Parathyroid adenoma (tissue), 2 donors: ENCODE measurements around the gene MYOF.

Experiments used
- H2AFZ ChIP-seq: fragments of 300-600 bp; sonication (generic); one replicate; pipeline ENCODE4 v1.7.0; 2017; ENCODE audit warnings: antibody characterized with exemption, mild to moderate bottlenecking
- H3K27ac ChIP-seq: fragments of 300-600 bp; sonication (generic); one replicate; pipeline ENCODE4 v1.7.0; 2017
- H3K27me3 ChIP-seq: fragments of 300-600 bp; sonication (generic); one replicate; pipeline ENCODE4 v1.7.0; 2017; ENCODE audit warnings: low read length; ENCODE audit not compliant: control insufficient read depth, insufficient read depth
- H3K36me3 ChIP-seq: fragments of 300-600 bp; sonication (generic); one replicate; pipeline ENCODE4 v1.7.0; 2017; ENCODE audit warnings: low read length; ENCODE audit not compliant: control insufficient read depth, insufficient read depth
- H3K4me1 ChIP-seq: fragments of 300-600 bp; sonication (generic); one replicate; pipeline ENCODE4 v1.7.0; 2017; ENCODE audit warnings: control low read depth
- H3K4me2 ChIP-seq: fragments of 300-600 bp; sonication (generic); one replicate; pipeline ENCODE4 v1.7.0; 2017; ENCODE audit warnings: low read length
- H3K4me3 ChIP-seq: fragments of 300-600 bp; sonication (generic); one replicate; pipeline ENCODE4 v1.7.0; 2017; ENCODE audit warnings: low read depth, low read length
- H3K79me2 ChIP-seq: fragments of 300-600 bp; sonication (generic); one replicate; pipeline ENCODE4 v1.7.0; 2017; ENCODE audit warnings: control low read depth
- H3K9ac ChIP-seq: fragments of 300-600 bp; sonication (generic); one replicate; pipeline ENCODE4 v1.7.0; 2017; ENCODE audit warnings: mild to moderate bottlenecking
- H3K9me3 ChIP-seq: fragments of 300-600 bp; sonication (generic); one replicate; pipeline ENCODE4 v1.7.0; 2017; ENCODE audit warnings: low read length; ENCODE audit not compliant: control insufficient read depth
- TF ChIP-seq, protein P1 (sequence below): fragments of 300-600 bp; sonication (generic); IDR thresholded peaks from one replicate; pipeline ENCODE4 v1.7.0; 2017; ENCODE audit warnings: antibody characterized with exemption, mild to moderate bottlenecking
- donor health status: primary hyperparathyroidism.

Gene MYOF

DNA sequence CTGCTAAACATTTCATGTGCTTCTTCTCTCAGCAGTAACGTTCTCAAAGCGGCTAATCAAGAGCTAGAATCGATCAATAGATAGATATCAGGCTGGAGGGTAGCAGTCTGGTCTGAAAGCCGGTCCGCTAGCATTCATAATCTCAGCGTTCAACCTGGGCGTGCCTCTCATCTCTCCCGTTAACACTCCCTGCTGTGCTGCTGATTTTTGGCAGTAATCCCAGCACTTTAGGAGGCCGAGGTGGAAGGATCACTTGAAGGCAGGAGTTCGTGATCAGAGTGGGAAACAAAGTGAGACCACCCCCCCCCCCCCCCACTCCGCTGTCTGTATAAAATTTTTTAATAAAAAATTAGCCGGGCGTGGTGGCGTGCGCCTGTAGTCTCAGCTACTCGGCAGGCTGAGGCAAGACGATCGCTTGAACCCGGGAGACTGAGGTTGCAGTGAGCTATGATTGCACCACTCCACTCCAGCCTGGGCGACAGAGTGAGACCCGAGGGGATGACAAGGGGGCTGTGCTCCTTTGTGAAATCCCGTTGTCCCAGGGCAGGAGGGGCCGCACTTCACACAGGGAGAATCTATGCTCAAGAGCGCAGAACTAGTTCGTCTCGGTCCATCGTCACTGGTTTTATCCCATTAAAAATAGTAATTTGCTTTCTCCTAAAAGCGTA, 13.7 kb upstream of the MYOF start:
- no peaks in the 10 kb centered on the region for H3K79me2 ChIP-seq
- no peaks in the 10 kb centered on the region for H3K27me3 ChIP-seq
- no peaks in the 10 kb centered on the region for H3K9me3 ChIP-seq
- no peak overlapping the region for H3K27ac ChIP-seq
- peak overlapping the region; percentile 59 for H3K4me3 ChIP-seq
- TF ChIP-seq, protein P1, sequence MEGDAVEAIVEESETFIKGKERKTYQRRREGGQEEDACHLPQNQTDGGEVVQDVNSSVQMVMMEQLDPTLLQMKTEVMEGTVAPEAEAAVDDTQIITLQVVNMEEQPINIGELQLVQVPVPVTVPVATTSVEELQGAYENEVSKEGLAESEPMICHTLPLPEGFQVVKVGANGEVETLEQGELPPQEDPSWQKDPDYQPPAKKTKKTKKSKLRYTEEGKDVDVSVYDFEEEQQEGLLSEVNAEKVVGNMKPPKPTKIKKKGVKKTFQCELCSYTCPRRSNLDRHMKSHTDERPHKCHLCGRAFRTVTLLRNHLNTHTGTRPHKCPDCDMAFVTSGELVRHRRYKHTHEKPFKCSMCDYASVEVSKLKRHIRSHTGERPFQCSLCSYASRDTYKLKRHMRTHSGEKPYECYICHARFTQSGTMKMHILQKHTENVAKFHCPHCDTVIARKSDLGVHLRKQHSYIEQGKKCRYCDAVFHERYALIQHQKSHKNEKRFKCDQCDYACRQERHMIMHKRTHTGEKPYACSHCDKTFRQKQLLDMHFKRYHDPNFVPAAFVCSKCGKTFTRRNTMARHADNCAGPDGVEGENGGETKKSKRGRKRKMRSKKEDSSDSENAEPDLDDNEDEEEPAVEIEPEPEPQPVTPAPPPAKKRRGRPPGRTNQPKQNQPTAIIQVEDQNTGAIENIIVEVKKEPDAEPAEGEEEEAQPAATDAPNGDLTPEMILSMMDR, result no peak
- H2AFZ ChIP-seq, result peak overlapping the region; percentile 84
- no peak overlapping the region for H3K9ac ChIP-seq
- H3K36me3 ChIP-seq, result no peaks in the 10 kb centered on the region
- H3K4me1 ChIP-seq, result peaks cover 2% of the 10 kb centered on the region
- peak overlapping the region; percentile 72 for H3K4me2 ChIP-seq

DNA sequence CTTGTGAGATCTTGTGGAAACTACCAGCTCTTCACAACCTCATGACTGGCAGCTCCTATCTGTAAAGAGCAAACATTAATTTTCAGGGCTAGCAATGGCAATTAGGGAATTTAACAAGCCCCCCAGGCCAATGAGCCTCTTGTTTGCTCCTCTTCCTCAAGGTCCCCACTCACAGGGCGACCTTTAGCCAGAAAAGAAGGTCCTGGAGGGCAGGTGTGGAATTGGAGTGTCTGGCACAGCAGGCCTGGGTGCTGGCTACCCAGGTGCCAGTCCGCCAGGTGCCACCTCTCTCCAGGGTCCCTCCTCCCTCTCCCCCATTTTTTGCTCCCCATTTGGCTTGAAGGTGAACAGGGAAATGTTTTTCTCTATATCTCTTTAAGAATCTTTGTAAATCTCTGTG, 12.4 kb upstream of the MYOF start:
- Histone ChIP-seq H3K27me3 (no peaks in the 10 kb centered on the region), H3K36me3 (no peaks in the 10 kb centered on the region), H2AFZ (no peak overlapping the region), H3K9me3 (no peaks in the 10 kb centered on the region), H3K4me2 (no peak overlapping the region), H3K4me3 (no peak overlapping the region), H3K27ac (no peak overlapping the region), H3K79me2 (no peaks in the 10 kb centered on the region), H3K4me1 (peaks cover 2% of the 10 kb centered on the region), H3K9ac (no peak overlapping the region)
- TF ChIP-seq, protein P1, result no peak

DNA sequence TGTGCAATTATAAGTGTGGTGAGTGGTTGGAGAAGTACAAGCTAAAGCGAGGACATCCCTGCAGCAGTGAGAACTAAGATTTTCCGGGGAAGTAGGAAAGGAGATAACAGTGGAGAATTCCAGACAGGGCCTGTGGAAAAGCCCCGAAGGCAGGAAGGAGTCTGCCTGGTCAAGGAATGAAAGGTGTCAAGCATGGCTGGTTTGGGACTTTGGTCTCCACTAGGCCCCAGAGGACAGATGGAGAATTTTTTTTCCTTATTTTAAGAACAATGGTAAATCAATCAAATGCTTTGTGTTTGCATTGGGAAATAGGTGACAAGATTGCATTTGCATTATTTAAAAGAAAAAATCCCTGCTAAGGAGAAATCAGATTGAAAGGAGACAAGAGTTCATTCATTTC, 11.0 kb upstream of the MYOF start:
- H3K36me3 ChIP-seq, result no peaks in the 10 kb centered on the region
- H3K27me3 ChIP-seq, result no peaks in the 10 kb centered on the region
- peaks cover 2% of the 10 kb centered on the region for H3K4me1 ChIP-seq
- H3K4me2 ChIP-seq, result no peak overlapping the region
- H3K4me3 ChIP-seq, result no peak overlapping the region
- no peaks in the 10 kb centered on the region for H3K79me2 ChIP-seq
- H3K9ac ChIP-seq, result no peak overlapping the region
- TF ChIP-seq, protein P1, result no peak
- H3K27ac ChIP-seq, result no peak overlapping the region
- no peaks in the 10 kb centered on the region for H3K9me3 ChIP-seq
- no peak overlapping the region for H2AFZ ChIP-seq

DNA sequence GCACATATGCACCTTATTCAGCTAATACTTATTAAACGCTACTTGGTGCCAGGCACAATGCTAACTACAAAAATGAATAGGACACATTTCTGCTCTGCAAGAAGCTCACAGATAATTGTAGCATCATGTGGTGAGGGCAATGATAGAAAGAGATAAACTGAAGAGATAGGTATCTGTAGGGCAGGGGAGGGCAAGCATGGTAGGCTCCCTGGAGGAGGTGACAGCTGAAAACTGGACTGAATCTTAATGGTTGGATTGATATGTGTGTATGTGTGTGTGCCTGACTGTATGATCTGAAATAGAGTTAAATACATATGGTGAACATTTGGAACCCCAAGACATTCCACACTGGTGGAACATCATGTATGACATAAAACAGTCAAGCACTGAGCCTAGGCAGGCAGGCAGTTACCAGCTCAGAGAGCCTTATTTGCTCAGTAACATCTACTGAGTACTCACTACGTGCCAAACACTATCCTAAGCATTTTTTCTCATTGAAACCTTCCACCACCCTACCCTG, 9.5 kb upstream of the MYOF start:
- Histone ChIP-seq H3K79me2 (no peaks in the 10 kb centered on the region), H3K4me3 (no peak overlapping the region), H3K9me3 (no peaks in the 10 kb centered on the region), H3K4me1 (peaks cover 2% of the 10 kb centered on the region), H3K27ac (no peak overlapping the region), H3K4me2 (no peak overlapping the region), H3K9ac (no peak overlapping the region), H2AFZ (no peak overlapping the region), H3K27me3 (no peaks in the 10 kb centered on the region), H3K36me3 (no peaks in the 10 kb centered on the region)
- TF ChIP-seq, protein P1, result no peak
